ENCODE data around the gene TULP3. TPM values are rescaled to one million over a fixed set of nuclear protein-coding genes. Genes with fewer than 3 reads are reported as not detected.

TULP3 gene
- total and polyA plus RNA-seq, 2 of the 8 experiments (the other 6 are each of a cell fraction or from before 2014, with no cell fraction given), result 18.4 to 21.2 TPM

GRCh38 chr12:2980630-2981029 lies 89.9 kb downstream of the TULP3 start:
- Histone ChIP-seq H3K27ac (ENCODE audit: low read depth, low read length) (no peak overlapping the region), H3K27me3 (replicated peaks in 1 of 4; ENCODE audit: control insufficient read depth in 3 of 4, extremely low read depth in 1 of 4, insufficient read depth in 3 of 4, low read length in 3 of 4) (no peaks in the 10 kb centered on the region), H2AK5ac (ENCODE audit: low read depth, low read length) (no peak overlapping the region), H4K91ac (replicated peaks; ENCODE audit: insufficient read length, low read length) (no peak overlapping the region), H4K5ac (ENCODE audit: insufficient read length, low read depth, low read length) (no peak overlapping the region), H3K4ac (replicated peaks; ENCODE audit: insufficient read length, low read depth, low read length) (no peak overlapping the region), H4K8ac (ENCODE audit: extremely low read depth, insufficient read depth, low read length) (no peak overlapping the region), H3K23ac (ENCODE audit: insufficient read length) (no peak overlapping the region), H3K14ac (ENCODE audit: insufficient read length) (no peak overlapping the region), H3K56ac (replicated peaks; ENCODE audit: insufficient read length, low read depth, low read length) (no peak overlapping the region), H2BK20ac (ENCODE audit: low read length) (no peak overlapping the region), H2AFZ (ENCODE audit: low read length) (no peak overlapping the region), H3K4me3 (ENCODE audit: extremely low read depth in 1 of 4, insufficient read depth in 2 of 4, low read depth in 3 of 4, low read length in 4 of 4) (no peak overlapping the region), H3K9me3 (ENCODE audit: insufficient read depth in 2 of 2, low read depth in 1 of 2, low read length in 1 of 2) (no peaks in the 10 kb centered on the region), H3K18ac (ENCODE audit: extremely low read depth, low read length) (no peak overlapping the region), H3K4me1 (replicated peaks in 1 of 4; ENCODE audit: control insufficient read depth in 3 of 4, insufficient read depth in 4 of 4, low read length in 3 of 4) (peaks cover 6 to 17% (median 8%) of the 10 kb centered on the region in 4 experiments), H2BK12ac (ENCODE audit: low read depth, low read length) (no peak overlapping the region), H2BK15ac (ENCODE audit: low read length) (no peak overlapping the region), H3K4me2 (ENCODE audit: insufficient read depth in 1 of 2, low read depth in 2 of 2, low read length in 2 of 2) (no peak overlapping the region), H3K23me2 (ENCODE audit: low read depth, low read length) (no peaks in the 10 kb centered on the region), H2BK120ac (replicated peaks; ENCODE audit: low read depth, low read length) (no peak overlapping the region), H3K36me3 (ENCODE audit: control insufficient read depth in 2 of 4, insufficient read depth in 4 of 4, low read length in 3 of 4) (peaks cover 0 to 9% (median 3%) of the 10 kb centered on the region in 4 experiments; a peak in 4 of 8 replicates), H3K9ac (replicated peaks in 1 of 4; ENCODE audit: extremely low read depth in 1 of 4, low read depth in 3 of 4, low read length in 3 of 4) (no peak overlapping the region), H2BK5ac (ENCODE audit: low read depth, low read length) (peak overlapping the region; percentile 2; the same call in 1 of the 2 replicates), H3K79me2 (ENCODE audit: control insufficient read depth in 1 of 2, insufficient read depth in 2 of 2, low read length in 2 of 2) (peaks cover 0 to 78% of the 10 kb centered on the region in 2 experiments; a peak in 3 of 4 replicates), H3K79me1 (ENCODE audit: low read depth, low read length) (peaks cover 13% of the 10 kb centered on the region), H4K20me1 (replicated peaks in 1 of 2; ENCODE audit: control insufficient read depth in 1 of 2, insufficient read depth in 2 of 2, low read length in 2 of 2) (peaks cover 11 to 28% of the 10 kb centered on the region in 2 experiments)
- no peak for DNase-seq (ENCODE audit: low read depth in 1 of 2, low spot score in 2 of 2)
- FAIRE-seq, result no peak
- whole genome bisulfite sequencing, 2 experiments (ENCODE audit: extremely low coverage in 1 of 2, insufficient coverage in 1 of 2, insufficient read length in 1 of 2, insufficient replicate concordance in 2 of 2, low coverage in 1 of 2, low lambda C conversion rate in 2 of 2, missing lambda C conversion rate in 1 of 2), result 78% methylated on average over 7 of the region's 7 CpGs; no CpG with 5 or more reads in 1 of the 2 experiments
- POLR2A ChIA-PET (ENCODE audit: partially characterized antibody), result interaction anchor here (1.0 to 3.7 kb wide), 5 partner anchors 10 to 29 kb away, joined by 3 to 16 read pairs (median 5); partner anchors contain the start of gene TEAD4
- CTCF ChIA-PET (ENCODE audit: partially characterized antibody), result interaction anchor here (0.6 to 1.6 kb wide), 7 partner anchors 18 to 222 kb away, joined by 3 to 4 read pairs (median 3); no protein-coding TSS in a partner anchor
- no peak for TF ChIP-seq NANOG (IDR thresholded peaks at IDR 0.05; ENCODE audit: insufficient read depth, low read depth, low read length, poor library complexity, severe bottlenecking)
- no peak for TF ChIP-seq CHD1 (IDR thresholded peaks at IDR 0.05; ENCODE audit: low read depth, low read length)
- TF ChIP-seq JUND (IDR thresholded peaks at IDR 0.05; ENCODE audit: low read length), result no peak
- TF ChIP-seq BACH1 (IDR thresholded peaks at IDR 0.05; ENCODE audit: low read length), result no peak
- no peak for TF ChIP-seq RFX5 (IDR thresholded peaks at IDR 0.05; ENCODE audit: borderline replicate concordance, low read depth, low read length)
- TF ChIP-seq SP4 (IDR thresholded peaks at IDR 0.05; ENCODE audit: low read length), result no peak
- no peak for TF ChIP-seq HDAC6 (IDR thresholded peaks at IDR 0.05; ENCODE audit: low read depth, low read length)
- TF ChIP-seq GABPA (IDR thresholded peaks at IDR 0.05; ENCODE audit: borderline replicate concordance, insufficient read depth, low read length), result no peak
- no peak for TF ChIP-seq HDAC2 (IDR thresholded peaks at IDR 0.05; ENCODE audit: borderline replicate concordance in 1 of 2, low read depth in 2 of 2, low read length in 2 of 2)
- no peak for TF ChIP-seq POLR2A (IDR thresholded peaks at IDR 0.05; ENCODE audit: control extremely low read depth in 1 of 2, low read depth in 2 of 2, low read length in 2 of 2)
- no peak for TF ChIP-seq BCL11A (IDR thresholded peaks at IDR 0.05; ENCODE audit: low read depth in 2 of 2, low read length in 2 of 2)
